Measurements from ENCODE around the gene DDIT3. TPM values are rescaled to one million over a fixed set of nuclear protein-coding genes. Genes with fewer than 3 reads are reported as not detected.
A peak's percentile ranks its signal among the peaks of the same experiment; 100 is the strongest.

DDIT3 gene
- total and polyA plus RNA-seq, 2 of the 8 experiments (the other 6 are each of a cell fraction or from before 2014, with no cell fraction given) = 4.9 to 5.7 TPM

- no peak within 1 kb of the TSS for H3K4ac ChIP-seq (replicated peaks; ENCODE audit: insufficient read length, low read depth, low read length)
- H2AFZ ChIP-seq (ENCODE audit: low read length) = peak within 1 kb of the TSS; percentile 56; the same call in 1 of the 2 replicates
- no peaks in the 10 kb centered on the region; a peak in 1 of 8 replicates for H3K36me3 ChIP-seq (ENCODE audit: control insufficient read depth in 2 of 4, insufficient read depth in 4 of 4, low read length in 3 of 4)
- 1% methylated on average over 24 of the region's 52 CpGs; no CpG with 5 or more reads in 1 of the 2 experiments for WGBS, 2 experiments (ENCODE audit: extremely low coverage in 1 of 2, insufficient coverage in 1 of 2, insufficient read length in 1 of 2, insufficient replicate concordance in 2 of 2, low coverage in 1 of 2, low lambda C conversion rate in 2 of 2, missing lambda C conversion rate in 1 of 2)
- H2BK20ac ChIP-seq (ENCODE audit: low read length) = no peak within 1 kb of the TSS
- peak within 1 kb of the TSS; percentile 24 for H4K5ac ChIP-seq (ENCODE audit: insufficient read length, low read depth, low read length)
- peak within 1 kb of the TSS; percentile 67 for H4K91ac ChIP-seq (replicated peaks; ENCODE audit: insufficient read length, low read length)
- H3K9me3 ChIP-seq (ENCODE audit: insufficient read depth in 2 of 2, low read depth in 1 of 2, low read length in 1 of 2) = no peaks in the 10 kb centered on the region
- H4K20me1 ChIP-seq (replicated peaks in 1 of 2; ENCODE audit: control insufficient read depth in 1 of 2, insufficient read depth in 2 of 2, low read length in 2 of 2) = peaks cover 9 to 13% of the 10 kb centered on the region in 2 experiments
- H3K9ac ChIP-seq (replicated peaks in 1 of 4; ENCODE audit: extremely low read depth in 1 of 4, low read depth in 3 of 4, low read length in 3 of 4) = peak within 1 kb of the TSS; percentile 58 to 72 (median 68); a peak in 6 of 7 replicates
- H2BK5ac ChIP-seq (ENCODE audit: low read depth, low read length) = peak within 1 kb of the TSS; percentile 81; the same call in 1 of the 2 replicates
- peaks cover 19% of the 10 kb centered on the region for H3K23me2 ChIP-seq (ENCODE audit: low read depth, low read length)
- peak in 1 of 2 experiments; percentile 90 for DNase-seq (ENCODE audit: low read depth in 1 of 2, low spot score in 2 of 2)
- H3K4me2 ChIP-seq (ENCODE audit: insufficient read depth in 1 of 2, low read depth in 2 of 2, low read length in 2 of 2) = peak within 1 kb of the TSS; percentile 69 to 77
- no peak within 1 kb of the TSS for H3K23ac ChIP-seq (ENCODE audit: insufficient read length)
- H3K79me1 ChIP-seq (ENCODE audit: low read depth, low read length) = peaks cover 12% of the 10 kb centered on the region
- H2BK120ac ChIP-seq (replicated peaks; ENCODE audit: low read depth, low read length) = no peak within 1 kb of the TSS
- no peak within 1 kb of the TSS for H3K14ac ChIP-seq (ENCODE audit: insufficient read length)
- H2BK15ac ChIP-seq (ENCODE audit: low read length) = peak within 1 kb of the TSS; percentile 25; the same call in 1 of the 2 replicates
- H3K79me2 ChIP-seq (ENCODE audit: control insufficient read depth in 1 of 2, insufficient read depth in 2 of 2, low read length in 2 of 2) = peaks cover 4 to 49% of the 10 kb centered on the region in 2 experiments; a peak in 3 of 4 replicates
- no peak within 1 kb of the TSS for H2AK5ac ChIP-seq (ENCODE audit: low read depth, low read length)
- peak within 1 kb of the TSS; percentile 75 to 96 (median 96) for H3K4me3 ChIP-seq (ENCODE audit: extremely low read depth in 1 of 4, insufficient read depth in 2 of 4, low read depth in 3 of 4, low read length in 4 of 4)
- H4K8ac ChIP-seq (ENCODE audit: extremely low read depth, insufficient read depth, low read length) = no peak within 1 kb of the TSS; the same call in none of the 2 replicates
- peak within 1 kb of the TSS; percentile 53; the same call in 1 of the 2 replicates for H3K18ac ChIP-seq (ENCODE audit: extremely low read depth, low read length)
- H3K27ac ChIP-seq (ENCODE audit: low read depth, low read length) = 0 out of 2 replicates have a peak within 1 kb of the TSS, but pooled peaks have one; percentile 26
- FAIRE-seq = no peak
- H3K27me3 ChIP-seq (replicated peaks in 1 of 4; ENCODE audit: control insufficient read depth in 3 of 4, extremely low read depth in 1 of 4, insufficient read depth in 3 of 4, low read length in 3 of 4) = peaks cover 0 to 5% (median 3%) of the 10 kb centered on the region in 4 experiments; a peak in 2 of 7 replicates
- peak within 1 kb of the TSS; percentile 35 for H3K56ac ChIP-seq (replicated peaks; ENCODE audit: insufficient read length, low read depth, low read length)
- H3K4me1 ChIP-seq (replicated peaks in 1 of 4; ENCODE audit: control insufficient read depth in 3 of 4, insufficient read depth in 4 of 4, low read length in 3 of 4) = peaks cover 9 to 29% (median 12%) of the 10 kb centered on the region in 4 experiments; a peak in 6 of 7 replicates
- CTCF ChIA-PET (ENCODE audit: partially characterized antibody) = no interaction called here
- POLR2A ChIA-PET (ENCODE audit: partially characterized antibody) = interaction anchor here (1.4 to 2.0 kb wide), 3 partner anchors 12 to 30 kb away, joined by 3 to 12 read pairs (median 5); partner anchors contain the start of gene DDIT3
- peak within 1 kb of the TSS; percentile 85; the same call in 1 of the 2 replicates for H2BK12ac ChIP-seq (ENCODE audit: low read depth, low read length)
- peak; percentile 87 for TF ChIP-seq TAF1 (IDR thresholded peaks at IDR 0.05; ENCODE audit: low read depth, low read length)
- TF ChIP-seq POLR2AphosphoS5 (IDR thresholded peaks at IDR 0.05; ENCODE audit: low read depth, low read length) = no peak
- no peak for TF ChIP-seq SRF (IDR thresholded peaks at IDR 0.05; ENCODE audit: low read depth, low read length)
- no peak for TF ChIP-seq YY1 (IDR thresholded peaks at IDR 0.05; ENCODE audit: low read depth, low read length)
- no peak for TF ChIP-seq SAP30 (IDR thresholded peaks at IDR 0.05; ENCODE audit: insufficient read depth, insufficient replicate concordance, low read length)
- no peak for TF ChIP-seq TCF12 (IDR thresholded peaks at IDR 0.05; ENCODE audit: low read depth, low read length)
- TF ChIP-seq BCL11A (IDR thresholded peaks at IDR 0.05; ENCODE audit: low read depth in 2 of 2, low read length in 2 of 2) = no peak
- no peak for TF ChIP-seq JUND (IDR thresholded peaks at IDR 0.05; ENCODE audit: low read length)
- TF ChIP-seq KDM4A (IDR thresholded peaks at IDR 0.05; ENCODE audit: low read depth, low read length, severe bottlenecking) = peak; percentile 96
- no peak; the same call in 1 of the 2 replicates for TF ChIP-seq RBBP5 (IDR thresholded peaks at IDR 0.05; ENCODE audit: borderline replicate concordance, low read depth, low read length)
- TF ChIP-seq TBP (IDR thresholded peaks at IDR 0.05; ENCODE audit: low read depth, low read length) = peak; percentile 55; the same call in 1 of the 2 replicates
Observed at GRCh38 chr12:57549909-57550640, 29.8 kb upstream of the DDIT3 start, which contains the start of gene KIF5A. TSS of gene KIF5A (plus strand) at chr12:57550044. CDS start at chr12:57550272, 228 bp downstream.

Measured in H1 (cell line).